Hypothalamus (tissue), 51 donors: ENCODE measurements around the gene PRKRA.
"Not testable (repeated sequence)": the region's sequence is repeated elsewhere in the genome, so short reads cannot be mapped to it uniquely, and the experiment has no call there.

Source experiments
- DNase-seq, 51 donors: peaks; one replicate each; lab custom pipeline; 2025; lab: John Stamatoyannopoulos, UW

The PRKRA gene

GRCh38 chr2:178469219-178469849 is 18.4 kb upstream of the PRKRA start:
- no peak for DNase-seq

GRCh38 chr2:178457390-178457886 is 6.5 kb upstream of the PRKRA start:
- no peak for DNase-seq

GRCh38 chr2:178455947-178456346 is 5.0 kb upstream of the PRKRA start:
- no peak for DNase-seq

- no peak for DNase-seq
Measured at GRCh38 chr2:178452870-178453269, 1.9 kb upstream of the PRKRA start.

GRCh38 chr2:178452334-178452733 is 1.4 kb upstream of the PRKRA start:
- no peak for DNase-seq

GRCh38 chr2:178450524-178450773 is 526 bp downstream of the PRKRA start:
- DNase-seq, result peak in 7 of 51 donors; percentile 39 to 87 (median 53)

- no peak for DNase-seq
Measured at GRCh38 chr2:178449700-178450523, 1.1 kb downstream of the PRKRA start.

GRCh38 chr2:178448968-178449661 is 1.9 kb downstream of the PRKRA start:
- no peak for DNase-seq

GRCh38 chr2:178441426-178441825 is 9.5 kb downstream of the PRKRA start:
- no peak for DNase-seq

- DNase-seq, result no peak
Measured at GRCh38 chr2:178436662-178437061, 14.3 kb downstream of the PRKRA start.

- no peak for DNase-seq
Measured at GRCh38 chr2:178429336-178429735, 21.6 kb downstream of the PRKRA start.

- DNase-seq, result no peak
Measured at GRCh38 chr2:178428396-178428806, 22.6 kb downstream of the PRKRA start.

- no peak for DNase-seq
Measured at GRCh38 chr2:178427458-178427857, 23.5 kb downstream of the PRKRA start.

GRCh38 chr2:178426388-178426787 is 24.6 kb downstream of the PRKRA start:
- DNase-seq, result no peak

GRCh38 chr2:178425255-178425827 is 25.6 kb downstream of the PRKRA start:
- DNase-seq, result no peak

- DNase-seq, result not testable (repeated sequence)
Measured at GRCh38 chr2:178423746-178424145, 27.2 kb downstream of the PRKRA start.

GRCh38 chr2:178422097-178422496 is 28.9 kb downstream of the PRKRA start:
- no peak for DNase-seq

- no peak for DNase-seq
Measured at GRCh38 chr2:178420463-178420999, 30.4 kb downstream of the PRKRA start.

GRCh38 chr2:178419123-178419522 is 31.9 kb downstream of the PRKRA start:
- no peak for DNase-seq

- no peak for DNase-seq
Measured at GRCh38 chr2:178418426-178418825, 32.5 kb downstream of the PRKRA start.

GRCh38 chr2:178417916-178418315 is 33.1 kb downstream of the PRKRA start:
- no peak for DNase-seq
